OCI-LY1 (cell line): ENCODE data around the gene OR2T10.

Experiments used
- CTCF ChIP-seq: fragments of 200-600 bp; sonication (generic), shearing (Covaris generic); IDR thresholded peaks from 2 replicates; pipeline ENCODE4 v1.5.1; 2017; ENCODE audit warnings: mild to moderate bottlenecking, antibody characterized with exemption, low read length, moderate library complexity, mixed read lengths
- EZH2 ChIP-seq: fragments of 200-600 bp; sonication (generic), shearing (Covaris generic); IDR thresholded peaks from 2 replicates; pipeline ENCODE4 v1.8.0; 2017; ENCODE audit warnings: borderline replicate concordance, mixed run types, mild to moderate bottlenecking, antibody characterized with exemption, low read length, moderate library complexity, mixed read lengths

GRCh38 chr1:248613742-248614141 lies 16.2 kb upstream of the OR2T10 start:
- no peak for TF ChIP-seq CTCF
- no peak for TF ChIP-seq EZH2
